H7 (cell line): Measurements from ENCODE around the gene ZNF479. TPM values are rescaled to one million over a fixed set of nuclear protein-coding genes. Genes with fewer than 3 reads are reported as not detected.
"Not testable (repeated sequence)": the region's sequence is repeated elsewhere in the genome, so short reads cannot be mapped to it uniquely, and the experiment has no call there.

Experiments used
- DNase-seq: peaks from one replicate; pipeline ENCODE4 v3.0.0; 2012
- H3K27me3 ChIP-seq: 2 replicates; pipeline ENCODE4 v1.6.0; 2011; ENCODE audit warnings: mild to moderate bottlenecking, low read length; ENCODE audit not compliant: control insufficient read depth, insufficient read depth
- H3K36me3 ChIP-seq: replicated peaks from 2 replicates; pipeline ENCODE4 v1.5.1; 2011; ENCODE audit warnings: low read length; ENCODE audit not compliant: control insufficient read depth, insufficient read depth
- H3K4me3 ChIP-seq: 2 replicates; pipeline ENCODE4 v1.5.1; 2011; ENCODE audit warnings: low read depth, mild to moderate bottlenecking, control low read depth, low read length, moderate library complexity; ENCODE audit not compliant: insufficient read depth
- total RNA-seq: library from RNA; depleted of rRNA; stranded (reverse); fragments of >200 nt; shearing (Covaris generic); gene quantifications from 2 replicates; pipeline ENCODE4 v1.2.3, GENCODE V29; 2014; rRNA removed

The ZNF479 gene
- total RNA-seq: not detected in 2 replicates

GRCh38 chr7:57132336-57132735 is at the start of gene ZNF479:
Gene ZNF479, minus strand, starts transcription at chr7:57132436. Its CDS starts 112 bp downstream, at chr7:57132324.
- H3K27me3 ChIP-seq, DNase-seq, H3K4me3 ChIP-seq, H3K36me3 ChIP-seq: not testable (repeated sequence)

- no peak overlapping the region for H3K4me3 ChIP-seq
- no peaks in the 10 kb centered on the region for H3K36me3 ChIP-seq
- no peak for DNase-seq
- no peaks in the 10 kb centered on the region for H3K27me3 ChIP-seq
Observed at GRCh38 chr7:57182031-57182430, 49.8 kb upstream of the ZNF479 start.

DNA sequence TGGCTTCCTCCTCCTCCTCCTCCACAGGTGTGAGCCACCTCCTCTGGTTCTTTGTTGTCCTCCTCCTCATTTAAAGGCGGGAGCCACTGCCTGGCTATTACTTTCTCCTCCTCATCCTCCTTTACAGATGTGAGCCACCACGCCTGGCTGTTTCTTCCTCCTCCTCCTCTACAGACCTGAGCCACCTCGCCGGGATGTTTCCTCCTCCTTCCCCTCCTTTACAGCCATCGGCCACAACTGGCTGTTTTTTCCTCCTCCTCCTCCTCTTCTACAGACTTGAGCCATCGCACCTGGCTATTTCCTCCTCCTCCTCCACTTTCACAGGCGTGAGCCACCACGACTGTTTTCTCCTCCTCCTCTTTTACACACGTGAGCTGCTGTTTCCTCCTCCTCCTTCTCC is 49.0 kb upstream of the ZNF479 start:
- Histone ChIP-seq H3K27me3 (no peaks in the 10 kb centered on the region), H3K4me3 (no peak overlapping the region), H3K36me3 (no peaks in the 10 kb centered on the region)
- DNase-seq: no peak

- H3K36me3 ChIP-seq: no peaks in the 10 kb centered on the region
Observed at GRCh38 chr7:57179776-57180415, 47.7 kb upstream of the ZNF479 start.

GRCh38 chr7:57178768-57179139 is 46.5 kb upstream of the ZNF479 start:
- H3K27me3 ChIP-seq: no peaks in the 10 kb centered on the region
- H3K4me3 ChIP-seq: no peak overlapping the region
- no peaks in the 10 kb centered on the region for H3K36me3 ChIP-seq
- DNase-seq: no peak

More at GRCh38 chr7:57179776-57180415, 47.7 kb upstream of the ZNF479 start:
- Histone ChIP-seq H3K27me3 (no peaks in the 10 kb centered on the region), H3K4me3 (no peak overlapping the region)
- peak; percentile 7 for DNase-seq

DNA sequence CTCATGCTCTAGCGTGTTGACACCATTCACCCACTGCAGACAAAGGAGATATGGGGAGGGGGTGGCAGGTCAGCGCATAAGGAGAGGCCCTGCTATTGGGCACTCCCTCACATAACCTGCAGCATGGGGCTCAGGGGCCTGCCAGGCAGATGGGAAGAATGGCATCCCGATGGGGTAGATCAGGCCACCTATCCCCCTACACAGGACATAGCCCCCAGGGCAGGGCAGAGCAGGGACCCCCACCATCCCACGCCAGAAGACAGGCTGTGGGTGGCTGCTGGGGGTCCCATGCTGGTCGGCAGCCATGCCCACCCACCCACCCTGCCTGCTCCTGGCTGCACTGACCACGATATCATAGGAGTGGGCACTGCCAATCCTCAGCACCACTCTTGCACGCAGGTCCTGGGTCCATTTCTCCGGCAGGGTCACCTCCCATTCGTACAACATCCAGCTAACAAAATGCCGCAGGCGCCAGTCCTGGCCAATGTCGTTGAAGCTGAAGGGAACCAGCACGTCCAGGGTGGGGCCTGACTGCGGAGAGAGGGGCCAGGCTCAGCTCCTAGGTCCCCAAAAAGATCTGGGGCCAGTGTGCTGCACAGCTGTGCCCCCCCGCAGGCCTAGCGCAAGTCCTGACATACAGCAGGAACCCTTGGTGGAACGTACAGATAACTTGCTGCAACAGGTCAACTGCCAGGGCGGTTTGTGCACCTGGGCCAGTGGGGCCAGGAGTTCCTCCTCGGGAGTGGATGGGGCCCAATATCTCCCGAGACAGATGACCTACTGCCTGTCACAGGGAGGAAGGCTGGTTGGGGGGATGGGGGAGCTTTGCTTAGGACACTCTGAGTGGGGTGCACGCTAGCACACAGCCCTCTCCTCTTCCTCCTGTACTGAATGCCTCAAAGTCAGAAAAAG is 45.9 kb upstream of the ZNF479 start:
- no peaks in the 10 kb centered on the region for H3K36me3 ChIP-seq
- peak; percentile 2 for DNase-seq
- H3K27me3 ChIP-seq: no peaks in the 10 kb centered on the region
- no peak overlapping the region for H3K4me3 ChIP-seq

DNA sequence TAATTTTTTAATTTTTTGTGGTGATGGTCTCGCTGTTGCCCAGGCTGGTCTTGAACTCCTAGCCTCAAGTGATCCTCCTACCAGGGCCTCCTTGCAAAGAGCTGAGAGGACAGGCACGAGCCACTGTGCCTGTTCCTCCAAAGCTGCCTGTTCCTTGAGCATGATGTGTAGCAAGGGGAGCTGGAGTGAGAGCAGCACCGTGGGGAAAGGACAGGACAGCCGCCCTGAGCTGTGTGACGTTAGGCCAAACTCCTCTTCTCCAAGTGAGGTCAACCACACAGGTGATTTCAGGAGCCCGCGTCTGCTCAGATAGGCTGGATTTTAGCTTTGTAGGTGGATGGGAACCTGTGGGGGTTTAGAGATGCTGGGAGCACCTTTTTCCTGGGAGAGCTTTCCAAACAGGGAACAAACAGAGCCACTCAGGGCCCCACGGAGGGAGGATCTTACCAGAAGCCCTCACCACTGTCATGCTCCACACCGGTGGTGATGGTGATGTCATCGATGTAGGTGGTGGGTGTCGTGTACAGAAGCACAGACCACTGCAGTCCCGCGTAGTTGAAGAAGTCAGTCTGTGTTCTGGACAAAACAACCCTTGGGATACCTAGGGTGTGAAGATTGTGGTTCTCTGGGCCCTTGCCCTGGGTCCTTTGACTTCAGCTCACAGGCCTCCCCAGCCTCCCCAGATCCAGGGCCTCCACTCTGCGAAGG is 44.8 kb upstream of the ZNF479 start:
- Histone ChIP-seq H3K4me3 (no peak overlapping the region), H3K27me3 (no peaks in the 10 kb centered on the region), H3K36me3 (no peaks in the 10 kb centered on the region)
- no peak for DNase-seq

- Histone ChIP-seq H3K27me3 (no peaks in the 10 kb centered on the region), H3K36me3 (no peaks in the 10 kb centered on the region), H3K4me3 (no peak overlapping the region)
- DNase-seq: no peak
Observed at GRCh38 chr7:57165285-57165899, 33.2 kb upstream of the ZNF479 start.

- H3K27me3 ChIP-seq, DNase-seq, H3K36me3 ChIP-seq, H3K4me3 ChIP-seq: not testable (repeated sequence)
Observed at GRCh38 chr7:57120123-57120784, 12.0 kb downstream of the ZNF479 start.
